Thyroid gland (tissue), 4 donors: ENCODE data around the gene PDE6D.

Experiments used
- POLR2A ChIP-seq, 2 donors: fragments of 450-650 bp; IDR thresholded peaks; one replicate each; pipeline ENCODE4 v1.6.1; 2017; ENCODE audit warnings: antibody characterized with exemption in 2 of 2, mild to moderate bottlenecking in 2 of 2, moderate library complexity in 1 of 2
- TF ChIP-seq, protein P1 (sequence below), 6 experiments: fragments of 200-600 bp in 3 of 6; fragments of 450-650 bp in 3 of 6; sonication (generic) in 3 of 6; IDR thresholded peaks; one replicate each; pipeline ENCODE4 v1.5.1; 2016 to 2019; ENCODE audit warnings: antibody characterized with exemption in 6 of 6, mild to moderate bottlenecking in 2 of 6, inconsistent platforms in 1 of 6, moderate library complexity in 1 of 6

DNA sequence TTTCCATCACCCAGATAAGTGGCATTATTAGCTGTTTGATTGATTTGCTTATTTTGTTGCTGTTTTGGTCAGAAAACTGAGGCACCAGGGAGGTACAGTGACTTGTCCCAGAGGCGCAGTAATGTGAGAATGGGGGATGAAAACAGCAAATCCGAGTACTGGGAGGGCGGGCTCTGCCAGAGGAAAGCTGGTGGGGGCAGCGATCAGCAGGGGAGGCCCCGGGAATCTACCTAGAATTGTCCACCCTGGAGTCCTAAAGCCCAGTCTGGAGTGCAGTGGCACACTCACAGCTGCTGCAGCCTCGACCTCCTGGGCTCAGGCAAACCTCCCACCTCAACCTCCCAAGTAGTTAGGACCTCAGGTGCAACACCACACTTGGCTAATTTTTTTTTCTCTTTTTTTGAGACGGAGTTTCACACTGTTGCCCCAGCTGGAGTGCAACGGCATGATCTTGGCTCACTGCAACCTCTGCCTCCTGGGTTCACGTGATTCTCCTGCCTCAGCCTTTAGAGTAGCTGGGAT, 89.8 kb downstream of the PDE6D start:
- TF ChIP-seq, protein P1, sequence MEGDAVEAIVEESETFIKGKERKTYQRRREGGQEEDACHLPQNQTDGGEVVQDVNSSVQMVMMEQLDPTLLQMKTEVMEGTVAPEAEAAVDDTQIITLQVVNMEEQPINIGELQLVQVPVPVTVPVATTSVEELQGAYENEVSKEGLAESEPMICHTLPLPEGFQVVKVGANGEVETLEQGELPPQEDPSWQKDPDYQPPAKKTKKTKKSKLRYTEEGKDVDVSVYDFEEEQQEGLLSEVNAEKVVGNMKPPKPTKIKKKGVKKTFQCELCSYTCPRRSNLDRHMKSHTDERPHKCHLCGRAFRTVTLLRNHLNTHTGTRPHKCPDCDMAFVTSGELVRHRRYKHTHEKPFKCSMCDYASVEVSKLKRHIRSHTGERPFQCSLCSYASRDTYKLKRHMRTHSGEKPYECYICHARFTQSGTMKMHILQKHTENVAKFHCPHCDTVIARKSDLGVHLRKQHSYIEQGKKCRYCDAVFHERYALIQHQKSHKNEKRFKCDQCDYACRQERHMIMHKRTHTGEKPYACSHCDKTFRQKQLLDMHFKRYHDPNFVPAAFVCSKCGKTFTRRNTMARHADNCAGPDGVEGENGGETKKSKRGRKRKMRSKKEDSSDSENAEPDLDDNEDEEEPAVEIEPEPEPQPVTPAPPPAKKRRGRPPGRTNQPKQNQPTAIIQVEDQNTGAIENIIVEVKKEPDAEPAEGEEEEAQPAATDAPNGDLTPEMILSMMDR (IDR thresholded peaks at IDR 0.05) = no peak
- TF ChIP-seq POLR2A (IDR thresholded peaks at IDR 0.05) = no peak
